ENCODE measurements around the gene TBC1D20. TPM values are rescaled to one million over a fixed set of nuclear protein-coding genes. Genes with fewer than 3 reads are reported as not detected.
A peak's percentile ranks its signal among the peaks of the same experiment; 100 is the strongest.
"Not testable (repeated sequence)": the region's sequence is repeated elsewhere in the genome, so short reads cannot be mapped to it uniquely, and the experiment has no call there.

TBC1D20 gene
- total RNA-seq (2014; rRNA removed; shearing (Covaris generic)) (15.0 and 15.2 TPM in 2 replicates), polyA plus RNA-seq (2016; fragmentation: Nextera tagmentation; extraction: Ambion mirVana) (4.8 and 5.0 TPM in 2 replicates)
- long read RNA-seq, full-length matches to known transcripts, result 5 of 6 reads
- long read RNA-seq, partial matches to known transcripts, result 1 of 6 reads
- long read RNA-seq, other reads (novel, unspliced or antisense), result 0 of 6 reads

GRCh38 chr20:462199-462991 lies at the start of gene TBC1D20:
Gene TBC1D20 (minus strand): TSS chr20:462533. CDS start chr20:462405, 128 bp downstream.
- peaks cover 42% of the 10 kb centered on the region for H3K79me2 ChIP-seq (replicated peaks; ENCODE audit: insufficient read depth)
- H3K27me3 ChIP-seq (ENCODE audit: insufficient read depth), result peaks cover 34% of the 10 kb centered on the region
- ATAC-seq (peak; percentile 94), DNase-seq (ENCODE audit: low spot score) (peak; percentile 92)
- Mint-ChIP-seq H3K27ac (no peak within 1 kb of the TSS), H3K4me3 (peak within 1 kb of the TSS; percentile 93), H3K9me3 (peaks cover 10% of the 10 kb centered on the region), H3K4me1 (peaks cover 20% of the 10 kb centered on the region), H3K27me3 (ENCODE audit: insufficient read depth, low read depth, poor library complexity) (peaks cover 22% of the 10 kb centered on the region), H3K36me3 (ENCODE audit: low read depth) (peaks cover 2% of the 10 kb centered on the region)
- no peak within 1 kb of the TSS for H3K27ac ChIP-seq (ENCODE audit: low read depth)
- peak within 1 kb of the TSS; percentile 96 for H3K4me2 ChIP-seq
- no peaks in the 10 kb centered on the region for H3K9me2 ChIP-seq (ENCODE audit: insufficient read depth)
- 0 out of 2 replicates have a peak, but pooled peaks cover 5% of the 10 kb centered on the region for H3F3A ChIP-seq (replicated peaks; ENCODE audit: low read depth)
- H3K36me3 ChIP-seq (ENCODE audit: insufficient read depth), result 0 out of 2 replicates have a peak, but pooled peaks cover 3% of the 10 kb centered on the region
- peaks cover 33% of the 10 kb centered on the region for H4K20me1 ChIP-seq (replicated peaks; ENCODE audit: insufficient read depth)
- peak within 1 kb of the TSS; percentile 78 for H2AFZ ChIP-seq
- TF ChIP-seq EZH2 (IDR thresholded peaks at IDR 0.05; ENCODE audit: low read depth, unreplicated experiment) (no peak), EZH2phosphoT487 (IDR thresholded peaks at IDR 0.05; ENCODE audit: unreplicated experiment) (no peak), CREB1 (CRISPR knock-in tag; IDR thresholded peaks at IDR 0.05; ENCODE audit: low read depth) (no peak), POLR2AphosphoS5 (IDR thresholded peaks at IDR 0.05; ENCODE audit: low read depth) (peak; percentile 66), ZNF331 (CRISPR knock-in tag; IDR thresholded peaks at IDR 0.05; ENCODE audit: low read depth) (no peak), JUNB (IDR thresholded peaks at IDR 0.05; ENCODE audit: unreplicated experiment) (no peak), ZNF114 (CRISPR knock-in tag; IDR thresholded peaks at IDR 0.05) (no peak)
- TF ChIP-seq, protein P1, sequence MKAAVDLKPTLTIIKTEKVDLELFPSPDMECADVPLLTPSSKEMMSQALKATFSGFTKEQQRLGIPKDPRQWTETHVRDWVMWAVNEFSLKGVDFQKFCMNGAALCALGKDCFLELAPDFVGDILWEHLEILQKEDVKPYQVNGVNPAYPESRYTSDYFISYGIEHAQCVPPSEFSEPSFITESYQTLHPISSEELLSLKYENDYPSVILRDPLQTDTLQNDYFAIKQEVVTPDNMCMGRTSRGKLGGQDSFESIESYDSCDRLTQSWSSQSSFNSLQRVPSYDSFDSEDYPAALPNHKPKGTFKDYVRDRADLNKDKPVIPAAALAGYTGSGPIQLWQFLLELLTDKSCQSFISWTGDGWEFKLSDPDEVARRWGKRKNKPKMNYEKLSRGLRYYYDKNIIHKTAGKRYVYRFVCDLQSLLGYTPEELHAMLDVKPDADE (IDR thresholded peaks at IDR 0.05), result no peak
- TF ChIP-seq, protein P2, sequence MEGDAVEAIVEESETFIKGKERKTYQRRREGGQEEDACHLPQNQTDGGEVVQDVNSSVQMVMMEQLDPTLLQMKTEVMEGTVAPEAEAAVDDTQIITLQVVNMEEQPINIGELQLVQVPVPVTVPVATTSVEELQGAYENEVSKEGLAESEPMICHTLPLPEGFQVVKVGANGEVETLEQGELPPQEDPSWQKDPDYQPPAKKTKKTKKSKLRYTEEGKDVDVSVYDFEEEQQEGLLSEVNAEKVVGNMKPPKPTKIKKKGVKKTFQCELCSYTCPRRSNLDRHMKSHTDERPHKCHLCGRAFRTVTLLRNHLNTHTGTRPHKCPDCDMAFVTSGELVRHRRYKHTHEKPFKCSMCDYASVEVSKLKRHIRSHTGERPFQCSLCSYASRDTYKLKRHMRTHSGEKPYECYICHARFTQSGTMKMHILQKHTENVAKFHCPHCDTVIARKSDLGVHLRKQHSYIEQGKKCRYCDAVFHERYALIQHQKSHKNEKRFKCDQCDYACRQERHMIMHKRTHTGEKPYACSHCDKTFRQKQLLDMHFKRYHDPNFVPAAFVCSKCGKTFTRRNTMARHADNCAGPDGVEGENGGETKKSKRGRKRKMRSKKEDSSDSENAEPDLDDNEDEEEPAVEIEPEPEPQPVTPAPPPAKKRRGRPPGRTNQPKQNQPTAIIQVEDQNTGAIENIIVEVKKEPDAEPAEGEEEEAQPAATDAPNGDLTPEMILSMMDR (conservative IDR thresholded peaks at IDR 0.05; ENCODE audit: low read depth in 2 of 2), result peak; percentile 19 to 39; a peak in 3 of 4 replicates
- 0 out of 2 replicates have a peak, but pooled peaks cover 4% of the 10 kb centered on the region for H3K4me1 ChIP-seq (ENCODE audit: insufficient read depth)
- H3K4me3 ChIP-seq, result peak within 1 kb of the TSS; percentile 89

DNA sequence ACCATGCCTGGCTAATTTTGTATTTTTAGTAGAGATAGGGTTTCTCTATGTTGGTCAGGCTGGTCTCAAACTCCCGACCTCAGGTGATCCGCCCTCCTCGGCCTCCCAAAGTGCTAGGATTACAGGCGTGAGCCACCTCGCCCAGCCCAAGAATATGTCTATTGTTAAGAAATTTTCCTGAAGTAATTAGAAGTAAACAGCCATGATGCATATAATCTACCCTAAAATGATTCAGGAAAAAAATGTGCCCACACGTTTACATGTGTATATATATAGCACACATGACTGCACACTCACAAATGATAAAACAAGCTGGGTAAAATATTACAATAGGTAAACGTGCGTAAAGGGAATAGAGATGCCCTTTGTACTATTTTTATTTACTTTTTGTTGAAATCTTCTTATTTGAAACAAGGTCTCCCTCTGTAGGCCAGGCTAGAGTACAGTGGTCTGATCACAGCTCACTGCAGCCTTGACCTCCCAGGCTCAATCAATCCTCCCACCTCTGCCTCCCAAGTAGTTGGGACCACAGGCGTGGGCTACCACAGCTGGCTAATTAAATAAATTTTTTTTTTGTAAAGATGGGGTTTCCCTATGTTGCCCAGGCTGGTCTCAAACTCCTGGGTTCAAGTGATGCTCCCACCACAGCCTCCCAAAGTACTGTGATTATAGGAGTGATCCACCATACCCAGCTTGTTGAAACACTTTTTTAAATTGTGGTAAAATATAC lies 48.2 kb upstream of the TBC1D20 start:
- Histone ChIP-seq H3K36me3 (ENCODE audit: insufficient read depth) (peaks cover 24% of the 10 kb centered on the region), H4K20me1 (replicated peaks; ENCODE audit: insufficient read depth) (peaks cover 83% of the 10 kb centered on the region)
- not testable (repeated sequence) for H3K27me3 ChIP-seq (ENCODE audit: insufficient read depth)

GRCh38 chr20:508364-508787 lies 46.0 kb upstream of the TBC1D20 start:
- not testable (repeated sequence) for H3K4me1 Mint-ChIP-seq; ATAC-seq; H3K4me3 ChIP-seq; H3K4me1 ChIP-seq (ENCODE audit: insufficient read depth); H3K27me3 Mint-ChIP-seq (ENCODE audit: insufficient read depth, low read depth, poor library complexity); H3K9me2 ChIP-seq (ENCODE audit: insufficient read depth); H3K4me2 ChIP-seq; H2AFZ ChIP-seq; H3K4me3 Mint-ChIP-seq; H3K9me3 Mint-ChIP-seq; DNase-seq (ENCODE audit: low spot score); H3K27me3 ChIP-seq (ENCODE audit: insufficient read depth); H3F3A ChIP-seq (replicated peaks; ENCODE audit: low read depth); H3K27ac Mint-ChIP-seq; H3K27ac ChIP-seq (ENCODE audit: low read depth)
- H3K36me3 Mint-ChIP-seq (ENCODE audit: low read depth), result peaks cover 61% of the 10 kb centered on the region
- Histone ChIP-seq H4K20me1 (replicated peaks; ENCODE audit: insufficient read depth) (peaks cover 63% of the 10 kb centered on the region), H3K79me2 (replicated peaks; ENCODE audit: insufficient read depth) (peaks cover 84% of the 10 kb centered on the region), H3K36me3 (ENCODE audit: insufficient read depth) (peaks cover 45% of the 10 kb centered on the region)

More for the DNA sequence above, 48.2 kb upstream of the TBC1D20 start:
- not testable (repeated sequence) for H3K9me3 Mint-ChIP-seq; H3K4me2 ChIP-seq; H3K4me3 Mint-ChIP-seq; DNase-seq (ENCODE audit: low spot score); H3K4me1 Mint-ChIP-seq; H3K4me1 ChIP-seq (ENCODE audit: insufficient read depth); H3K4me3 ChIP-seq; H3K27me3 Mint-ChIP-seq (ENCODE audit: insufficient read depth, low read depth, poor library complexity); H2AFZ ChIP-seq; H3F3A ChIP-seq (replicated peaks; ENCODE audit: low read depth); H3K27ac ChIP-seq (ENCODE audit: low read depth); ATAC-seq; H3K9me2 ChIP-seq (ENCODE audit: insufficient read depth); H3K27ac Mint-ChIP-seq
- H3K36me3 Mint-ChIP-seq (ENCODE audit: low read depth), result peaks cover 43% of the 10 kb centered on the region; the same call in 2 of the 3 replicates
- H3K79me2 ChIP-seq (replicated peaks; ENCODE audit: insufficient read depth), result peaks cover 98% of the 10 kb centered on the region

Data from GM23338 (cell line).